Muscle of leg (tissue), 16 donors: ENCODE results near the gene HHIPL2. TPM values are rescaled to one million over a fixed set of nuclear protein-coding genes. Genes with fewer than 3 reads are reported as not detected.

Source experiments
- DNase-seq: peaks from one replicate; pipeline ENCODE4 v3.0.0; 2013
- H3K27ac ChIP-seq: one replicate; pipeline ENCODE4 v1.5.1; 2013; ENCODE audit warnings: mild to moderate bottlenecking, low read length, control low read depth
- H3K27me3 ChIP-seq: one replicate; pipeline ENCODE4 v1.6.1; 2013; ENCODE audit warnings: low read length; ENCODE audit not compliant: control insufficient read depth, insufficient read depth
- H3K36me3 ChIP-seq: one replicate; pipeline ENCODE4 v1.6.1; 2013; ENCODE audit warnings: low read length; ENCODE audit not compliant: control insufficient read depth, insufficient read depth
- H3K4me1 ChIP-seq: one replicate; pipeline ENCODE4 v1.6.1; 2013; ENCODE audit warnings: low read length; ENCODE audit not compliant: control insufficient read depth, insufficient read depth
- H3K4me3 ChIP-seq: one replicate; pipeline ENCODE4 v1.5.1; 2013; ENCODE audit warnings: low read length, control low read depth
- H3K9me3 ChIP-seq: replicated peaks from 2 replicates; pipeline ENCODE4 v1.6.1; 2013; ENCODE audit warnings: low read depth, low read length; ENCODE audit not compliant: control insufficient read depth
- WGBS: methylation state at CpG from one replicate; pipeline ENCODE4 v1.1.5; 2013; ENCODE audit warnings: missing lambda C conversion rate; ENCODE audit not compliant: insufficient coverage; 5-methylcytosine and 5-hydroxymethylcytosine counted together
- long read RNA-seq, 11 donors: transcript quantifications; one replicate each; lab custom pipeline, GENCODE V29; 2026
- polyA plus RNA-seq, 8 donors: library from polyadenylated mRNA; unstranded; fragments of 120-200 nt; gene quantifications; one replicate each; pipeline versions ENCODE4 v1.2.1 to v1.2.3, GENCODE V29; 2013; ENCODE audit warnings: inconsistent platforms in 1 of 8, low replicate concordance in 1 of 8; ENCODE audit not compliant: insufficient read length in 8 of 8, insufficient read depth in 1 of 8
- total RNA-seq: library from RNA; stranded (reverse); fragments of 120-200 nt; gene quantifications from one replicate; pipeline ENCODE4 v1.2.4, GENCODE V29; 2013

HHIPL2 gene
- total RNA-seq, result 0.31 TPM
- under 1 TPM; 0.08 to 0.56 (median 0.26) TPM for polyA plus RNA-seq
- long read RNA-seq, donor 1, result 0 reads
- long read RNA-seq, donor 2, result 0 reads
- long read RNA-seq, donor 3, result 0 reads
- long read RNA-seq, donor 4, result 0 reads
- long read RNA-seq, donor 5, result 0 reads
- long read RNA-seq, donor 6, result 0 reads
- long read RNA-seq, donor 7, result 0 reads
- long read RNA-seq, donor 8, result 0 reads
- long read RNA-seq, donor 9, result 0 reads
- long read RNA-seq, donor 10, result 0 reads
- long read RNA-seq, donor 11, result 0 reads

GRCh38 chr1:222547944-222548671 is at the start of gene HHIPL2:
HHIPL2 (minus strand) TSS chr1:222548104; CDS start chr1:222548044, 60 bp downstream.
- 36% methylated on average over 6 of the region's 8 CpGs for WGBS
- DNase-seq, result no peak
- H3K27me3 ChIP-seq, result peaks cover 13% of the 10 kb centered on the region

GRCh38 chr1:222596696-222597095 is 48.8 kb upstream of the HHIPL2 start:
- 94% methylated on average over 3 of the region's 4 CpGs for WGBS
- no peaks in the 10 kb centered on the region for H3K9me3 ChIP-seq
- H3K4me3 ChIP-seq, result no peak overlapping the region
- no peak for DNase-seq
- H3K27me3 ChIP-seq, result no peaks in the 10 kb centered on the region
- no peak overlapping the region for H3K27ac ChIP-seq
- no peaks in the 10 kb centered on the region for H3K4me1 ChIP-seq
- no peaks in the 10 kb centered on the region for H3K36me3 ChIP-seq

More at GRCh38 chr1:222547944-222548671, at the start of gene HHIPL2:
- no peak within 1 kb of the TSS for H3K4me3 ChIP-seq
- no peak within 1 kb of the TSS for H3K27ac ChIP-seq
- no peaks in the 10 kb centered on the region for H3K36me3 ChIP-seq
- peaks cover 5% of the 10 kb centered on the region for H3K4me1 ChIP-seq
- no peaks in the 10 kb centered on the region for H3K9me3 ChIP-seq

GRCh38 chr1:222594789-222595188 is 46.9 kb upstream of the HHIPL2 start:
- Histone ChIP-seq H3K4me1 (peaks cover 4% of the 10 kb centered on the region), H3K27ac (no peak overlapping the region), H3K36me3 (no peaks in the 10 kb centered on the region), H3K9me3 (no peaks in the 10 kb centered on the region), H3K27me3 (no peaks in the 10 kb centered on the region), H3K4me3 (no peak overlapping the region)
- no peak for DNase-seq
- no CpG with 5 or more reads among the region's 3 CpGs for WGBS

GRCh38 chr1:222592171-222592570 is 44.3 kb upstream of the HHIPL2 start:
- whole genome bisulfite sequencing, result 73% methylated on average over 3 of the region's 3 CpGs
- Histone ChIP-seq H3K4me1 (peaks cover 6% of the 10 kb centered on the region), H3K4me3 (no peak overlapping the region), H3K27ac (no peak overlapping the region), H3K9me3 (no peaks in the 10 kb centered on the region), H3K36me3 (peaks cover 2% of the 10 kb centered on the region), H3K27me3 (no peaks in the 10 kb centered on the region)
- DNase-seq, result no peak

GRCh38 chr1:222589462-222590302 is 41.8 kb upstream of the HHIPL2 start, which contains the start of gene TAF1A:
TAF1A (minus strand) TSS chr1:222589933.
- peak; percentile 97 for DNase-seq
- Histone ChIP-seq H3K4me1 (peaks cover 6% of the 10 kb centered on the region), H3K27ac (peak within 1 kb of the TSS; percentile 90), H3K4me3 (peak within 1 kb of the TSS; percentile 70), H3K27me3 (no peaks in the 10 kb centered on the region), H3K9me3 (no peaks in the 10 kb centered on the region), H3K36me3 (peaks cover 5% of the 10 kb centered on the region)
- WGBS, result under 1% methylated on average over 29 of the region's 41 CpGs

GRCh38 chr1:222588135-222588534 is 40.2 kb upstream of the HHIPL2 start:
- no peak overlapping the region for H3K4me3 ChIP-seq
- no peak for DNase-seq
- H3K36me3 ChIP-seq, result peaks cover 5% of the 10 kb centered on the region
- no peak overlapping the region for H3K27ac ChIP-seq
- no peaks in the 10 kb centered on the region for H3K9me3 ChIP-seq
- H3K4me1 ChIP-seq, result peaks cover 6% of the 10 kb centered on the region
- H3K27me3 ChIP-seq, result no peaks in the 10 kb centered on the region
- 63% methylated on average over 1 of the region's 1 CpG for WGBS

GRCh38 chr1:222586842-222587241 is 38.9 kb upstream of the HHIPL2 start:
- Histone ChIP-seq H3K36me3 (peaks cover 10% of the 10 kb centered on the region), H3K27me3 (no peaks in the 10 kb centered on the region), H3K4me3 (no peak overlapping the region), H3K27ac (no peak overlapping the region), H3K4me1 (peaks cover 6% of the 10 kb centered on the region), H3K9me3 (no peaks in the 10 kb centered on the region)
- DNase-seq, result no peak
- WGBS, result no CpG with 5 or more reads among the region's 2 CpGs

- Histone ChIP-seq H3K36me3 (peaks cover 12% of the 10 kb centered on the region), H3K4me3 (no peak overlapping the region)
Measured at GRCh38 chr1:222583079-222583478, 35.2 kb upstream of the HHIPL2 start.

GRCh38 chr1:222582099-222582774 is 34.3 kb upstream of the HHIPL2 start:
- H3K4me3 ChIP-seq, result no peak overlapping the region
- no peak overlapping the region for H3K27ac ChIP-seq
- peaks cover 10% of the 10 kb centered on the region for H3K36me3 ChIP-seq
- no CpG with 5 or more reads among the region's 4 CpGs for WGBS
- DNase-seq, result no peak
- H3K27me3 ChIP-seq, result no peaks in the 10 kb centered on the region
- no peaks in the 10 kb centered on the region for H3K9me3 ChIP-seq
- H3K4me1 ChIP-seq, result no peaks in the 10 kb centered on the region

More at GRCh38 chr1:222583079-222583478, 35.2 kb upstream of the HHIPL2 start:
- Histone ChIP-seq H3K4me1 (no peaks in the 10 kb centered on the region), H3K27me3 (no peaks in the 10 kb centered on the region), H3K27ac (no peak overlapping the region), H3K9me3 (no peaks in the 10 kb centered on the region)
- peak; percentile 4 for DNase-seq
- 100% methylated on average over 5 of the region's 5 CpGs for WGBS
